HG02759 (cell line): ENCODE measurements around the gene PRKCQ.
"Not testable (repeated sequence)": the region's sequence is repeated elsewhere in the genome, so short reads cannot be mapped to it uniquely, and the experiment has no call there.

ENCODE experiments used
- ATAC-seq: cut with Tn5 transposase; IDR thresholded peaks from one replicate; pipeline ENCODE4 v1.9.1; 2021; ENCODE audit warnings: mild to moderate bottlenecking, moderate library complexity; ENCODE audit not compliant: unreplicated experiment

Gene PRKCQ

DNA sequence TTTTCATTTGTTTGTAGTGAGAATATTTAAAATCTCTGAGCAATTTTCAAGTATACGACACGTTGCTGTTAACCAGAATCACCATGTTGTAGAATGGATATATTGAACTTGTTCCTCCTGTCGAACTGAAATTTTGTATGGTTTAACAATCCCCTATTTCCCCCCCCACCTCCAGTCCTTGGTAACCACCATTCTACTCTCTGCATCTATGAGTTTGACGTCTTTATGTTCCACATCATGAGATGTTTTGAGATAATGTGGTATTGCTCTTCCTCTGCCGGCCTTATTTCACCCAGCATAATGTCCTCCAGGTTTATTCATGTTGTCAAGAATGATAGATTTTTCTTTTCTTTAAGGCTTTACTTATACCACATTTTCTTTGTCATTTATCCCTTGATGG lies 17.4 kb upstream of the PRKCQ start:
- no peak for ATAC-seq

DNA sequence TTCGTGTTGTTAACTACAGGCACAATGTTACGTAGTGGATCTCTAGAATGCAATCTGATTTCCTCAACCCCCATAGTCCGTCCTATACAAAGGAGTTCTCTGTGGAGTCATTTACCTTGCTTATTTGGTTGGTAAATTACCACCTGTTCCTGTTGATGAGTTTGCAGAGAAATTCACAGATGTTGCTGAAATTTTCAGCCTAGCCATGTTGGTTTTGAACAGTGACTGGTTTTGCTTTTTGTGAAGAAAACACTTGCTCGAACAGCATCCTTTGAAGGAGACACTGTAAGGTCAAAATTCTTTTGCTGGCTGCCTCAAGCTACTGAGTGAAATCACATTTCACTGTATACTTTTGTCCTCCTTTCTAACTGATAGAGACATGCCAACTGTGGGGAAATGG lies 15.4 kb upstream of the PRKCQ start:
- ATAC-seq = no peak

DNA sequence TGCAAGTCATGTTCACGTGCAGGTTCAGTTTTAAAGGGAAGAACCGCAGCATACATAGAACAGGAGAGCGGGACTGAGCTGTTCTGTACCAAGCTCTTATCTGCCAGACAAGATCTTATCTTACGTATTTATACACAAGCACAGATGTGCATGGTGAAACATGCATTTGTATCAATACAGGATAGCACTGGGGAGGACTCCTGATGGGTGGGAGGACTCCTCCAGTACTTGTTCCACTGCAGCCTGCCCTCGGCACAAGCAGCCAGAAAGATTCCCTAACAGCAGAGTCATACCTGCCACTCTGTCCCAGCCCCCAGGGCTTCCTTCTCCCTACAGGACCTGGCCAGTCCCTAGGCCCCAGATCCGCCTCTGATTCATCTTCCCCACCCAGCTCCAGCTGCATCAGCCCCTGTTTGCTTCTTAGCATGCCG lies 13.2 kb upstream of the PRKCQ start:
- ATAC-seq = no peak

DNA sequence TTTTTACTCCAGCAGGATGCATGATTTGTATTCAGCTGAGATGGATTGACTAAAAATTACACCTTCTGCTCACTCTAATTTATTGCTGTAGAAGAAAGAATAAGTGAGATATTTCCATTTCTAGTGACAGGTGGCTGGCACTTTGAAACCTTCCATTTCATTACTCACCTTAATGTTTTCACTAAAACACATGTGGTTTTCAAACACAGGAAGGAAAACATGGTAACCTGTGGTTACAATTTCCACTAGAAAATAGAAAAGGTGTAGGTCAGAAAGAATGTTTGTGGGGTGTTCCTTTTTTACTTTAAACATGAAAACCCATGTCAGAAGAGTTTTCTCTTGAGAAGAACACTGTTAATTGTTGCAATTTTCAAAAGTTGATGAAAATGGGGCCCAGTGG lies 12.0 kb upstream of the PRKCQ start:
- ATAC-seq = no peak

DNA sequence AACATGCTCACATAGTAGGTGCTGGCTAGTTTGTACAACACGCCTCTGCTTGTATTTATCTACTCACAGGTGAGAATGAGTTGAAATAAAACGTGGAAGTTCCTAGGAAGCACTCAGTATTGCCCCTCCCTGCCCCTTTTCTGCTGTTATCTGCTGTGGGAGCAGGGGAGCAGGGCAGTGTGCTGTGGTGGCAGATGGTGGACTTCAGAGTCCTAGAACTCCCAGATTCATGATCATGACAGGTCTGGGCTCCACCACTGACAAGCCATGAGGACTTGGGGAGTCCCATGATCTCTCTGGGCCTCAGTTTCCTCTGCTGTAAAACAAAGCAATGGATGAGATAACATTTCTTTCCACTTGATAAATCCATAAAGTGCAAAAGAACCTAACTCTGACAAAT lies 11.6 kb upstream of the PRKCQ start:
- no peak for ATAC-seq

DNA sequence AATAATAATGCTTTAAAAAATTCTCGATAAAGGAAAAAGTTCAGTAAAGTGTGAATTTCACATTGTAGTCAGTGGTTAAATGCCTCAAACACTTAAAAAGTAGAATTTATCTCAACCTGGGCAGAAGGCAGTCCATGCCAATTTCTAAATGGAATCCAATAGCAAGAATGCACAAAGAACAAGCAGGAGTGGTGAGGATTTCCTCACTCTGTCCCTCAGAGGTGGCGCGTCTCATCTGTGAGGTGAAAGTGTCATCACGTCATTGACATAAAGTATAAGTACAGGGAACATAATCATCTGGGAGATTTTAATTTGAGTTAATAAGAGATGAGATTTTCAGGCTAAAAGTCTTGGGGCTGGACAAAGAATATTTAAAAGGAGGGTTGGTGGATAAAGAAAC lies 10.0 kb upstream of the PRKCQ start:
- no peak for ATAC-seq

DNA sequence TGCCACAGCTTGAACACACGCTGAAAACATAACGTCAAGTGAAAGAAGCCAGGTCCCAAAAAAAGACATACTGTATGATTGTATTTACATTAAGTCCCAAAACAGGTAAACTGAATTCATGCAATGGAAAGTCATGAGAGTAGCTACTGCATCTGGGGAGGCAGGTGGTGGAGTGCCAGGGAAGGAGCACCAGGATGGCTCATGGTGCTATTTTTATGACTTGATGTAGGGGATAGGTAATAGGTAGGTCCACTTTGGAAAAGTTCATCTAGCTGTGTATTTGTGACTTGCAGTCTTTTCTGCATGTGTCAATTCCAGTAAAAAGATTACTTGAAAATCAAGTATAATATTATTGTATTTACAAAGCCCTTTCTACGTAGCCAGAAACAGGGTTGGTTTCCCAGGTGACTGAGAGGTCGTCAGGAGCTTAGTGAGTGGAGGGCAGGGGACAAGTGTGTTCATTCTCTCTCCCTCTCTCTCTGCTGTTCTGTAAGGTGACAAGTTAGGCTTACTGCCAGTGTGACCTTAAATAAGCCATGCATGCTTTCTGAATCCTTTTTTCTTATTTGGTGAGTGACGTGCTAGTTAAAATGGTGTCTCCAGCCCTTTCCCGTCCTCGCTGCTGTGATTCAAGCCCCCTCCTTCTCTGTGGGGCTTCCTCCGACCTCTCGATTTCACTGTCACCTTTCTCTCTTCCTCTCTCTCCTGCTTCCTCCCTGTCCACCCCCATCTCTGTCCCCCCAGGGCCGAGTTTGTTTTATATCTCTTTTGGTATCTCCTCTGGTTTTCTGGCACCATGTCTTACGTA lies 9.4 kb upstream of the PRKCQ start:
- ATAC-seq = no peak

DNA sequence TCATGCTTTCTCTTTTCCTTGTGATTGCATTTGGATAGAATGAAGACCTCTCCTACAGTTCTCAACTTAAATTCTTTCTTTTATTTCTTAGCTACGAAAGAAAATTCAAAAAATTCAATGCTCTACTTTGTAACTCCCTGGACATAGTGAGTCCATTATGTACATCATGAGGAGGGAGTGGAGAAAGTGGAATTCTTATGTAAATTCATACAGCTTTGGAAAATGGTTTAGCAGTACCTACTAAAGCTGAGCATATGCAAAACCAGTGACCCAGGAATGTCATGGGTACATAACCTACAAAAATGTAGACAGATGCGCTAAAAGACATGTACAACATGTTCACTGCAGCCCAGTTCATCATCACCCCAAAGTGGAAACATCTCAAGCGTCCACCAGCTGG lies 8.8 kb upstream of the PRKCQ start:
- no peak for ATAC-seq

DNA sequence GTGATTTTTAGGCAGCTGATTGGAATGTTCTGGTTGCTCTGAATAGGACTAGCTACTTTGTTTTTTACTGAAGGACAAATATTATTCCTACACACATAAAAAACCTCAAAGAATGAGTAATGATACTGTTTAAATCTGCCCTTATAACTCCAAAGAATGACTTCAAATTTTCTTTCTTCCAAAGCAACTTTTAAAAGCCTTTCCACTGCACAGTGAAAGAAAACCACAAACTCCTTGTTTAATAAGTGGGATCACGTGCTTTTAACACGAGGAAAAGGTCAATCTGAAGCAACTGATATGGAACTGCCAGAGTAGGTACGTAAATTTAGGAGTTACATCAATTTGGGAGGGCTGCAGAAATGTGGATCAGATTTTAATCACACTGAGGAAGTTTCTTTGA lies 8.0 kb upstream of the PRKCQ start:
- ATAC-seq = no peak

DNA sequence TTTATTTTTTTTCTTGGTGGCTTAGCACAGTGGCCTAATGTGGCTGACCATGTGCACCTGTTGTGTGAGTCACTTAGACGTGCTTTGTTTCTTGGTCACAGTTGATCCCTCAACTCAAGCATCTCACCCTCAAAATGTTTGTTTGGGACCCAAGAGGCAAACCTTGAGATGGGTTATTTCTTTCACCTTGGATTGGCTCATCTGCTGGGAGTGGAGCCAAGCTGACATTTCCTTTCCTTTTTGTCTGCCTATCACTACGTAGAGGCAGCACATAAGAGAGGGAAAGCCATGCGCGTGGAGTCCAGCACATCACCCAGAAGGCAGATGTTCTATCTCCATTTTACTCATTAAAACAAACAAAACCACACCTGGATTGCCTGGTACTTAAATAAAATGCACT lies 6.4 kb upstream of the PRKCQ start:
- no peak for ATAC-seq

DNA sequence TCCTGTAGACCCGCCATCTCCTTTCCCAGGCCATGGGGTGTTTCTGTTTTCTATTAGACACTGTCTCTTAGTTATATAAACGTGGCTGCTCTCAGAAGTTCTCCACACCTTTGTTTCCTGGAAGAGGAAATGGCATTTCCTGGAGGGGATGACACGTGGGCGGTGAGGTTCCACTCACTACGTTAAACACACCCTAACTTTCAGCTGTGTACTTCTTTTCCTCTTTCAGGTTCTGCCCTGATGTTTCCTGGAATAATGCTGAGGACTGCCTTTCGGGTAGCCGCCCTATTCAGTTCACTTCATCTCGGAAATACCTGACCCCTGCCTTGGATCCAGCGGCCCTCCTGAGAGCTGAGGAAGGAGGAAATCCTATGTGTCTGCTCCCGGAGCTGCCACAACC lies 3.4 kb upstream of the PRKCQ start:
- ATAC-seq = no peak

DNA sequence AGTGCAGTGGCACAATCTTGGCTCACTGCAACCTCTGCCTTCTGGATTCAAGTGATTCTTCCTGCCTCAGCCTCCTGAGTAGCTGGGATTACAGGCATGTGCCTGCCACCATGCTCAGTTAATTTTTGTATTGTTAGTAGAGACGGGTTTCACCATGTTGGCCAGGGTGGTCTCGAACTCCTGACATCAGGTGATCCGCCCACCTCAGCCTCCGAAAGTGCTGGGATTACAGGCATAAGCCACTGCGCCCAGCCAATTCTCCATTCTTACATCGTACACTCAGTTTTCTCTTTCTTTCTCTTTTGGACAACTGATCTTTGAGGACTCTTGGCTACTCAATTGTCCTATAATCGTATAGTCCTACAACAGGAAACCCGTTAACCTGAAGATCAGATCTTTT lies 2.8 kb upstream of the PRKCQ start:
- not testable (repeated sequence) for ATAC-seq

DNA sequence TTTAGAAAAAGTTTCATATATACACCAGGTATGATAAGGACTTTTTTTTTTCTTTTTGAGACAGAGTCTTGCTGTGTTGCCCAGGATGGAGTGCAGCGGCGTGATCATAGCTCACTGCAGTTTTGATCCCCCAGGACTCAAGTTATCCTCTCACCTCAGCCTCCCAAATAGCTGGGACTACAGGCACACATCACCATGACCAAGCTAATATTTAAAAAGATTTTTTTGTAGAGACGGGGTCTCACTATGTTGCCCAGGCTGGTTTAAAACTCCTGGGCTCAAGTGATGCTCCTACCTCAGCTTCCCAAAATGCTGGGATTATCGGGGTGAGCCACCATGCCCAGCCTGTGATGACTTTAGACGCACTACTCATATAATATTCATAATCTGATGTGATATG lies 2.2 kb upstream of the PRKCQ start:
- no peak for ATAC-seq

DNA sequence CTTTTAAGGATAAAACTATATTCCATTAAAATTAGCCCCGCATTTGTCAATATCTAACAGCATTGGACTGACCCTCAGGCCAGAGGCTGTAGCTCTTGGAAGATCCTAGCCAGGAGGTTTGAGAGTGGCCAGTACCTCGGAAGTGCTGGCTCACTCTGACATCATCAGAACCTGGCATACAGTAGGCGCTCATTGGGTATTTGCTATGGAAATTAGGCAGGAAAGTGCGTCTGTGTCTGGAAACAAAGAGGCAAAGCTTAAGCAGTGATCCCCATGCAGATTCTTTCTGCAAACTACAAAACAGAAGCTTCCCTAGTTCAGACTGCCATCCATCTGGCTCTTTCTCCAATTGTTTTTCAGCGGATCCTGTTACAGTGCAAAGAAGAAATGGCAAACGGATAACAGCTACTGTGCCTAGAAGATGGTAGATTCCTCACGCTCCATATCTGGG lies 1.7 kb upstream of the PRKCQ start:
- no peak for ATAC-seq

DNA sequence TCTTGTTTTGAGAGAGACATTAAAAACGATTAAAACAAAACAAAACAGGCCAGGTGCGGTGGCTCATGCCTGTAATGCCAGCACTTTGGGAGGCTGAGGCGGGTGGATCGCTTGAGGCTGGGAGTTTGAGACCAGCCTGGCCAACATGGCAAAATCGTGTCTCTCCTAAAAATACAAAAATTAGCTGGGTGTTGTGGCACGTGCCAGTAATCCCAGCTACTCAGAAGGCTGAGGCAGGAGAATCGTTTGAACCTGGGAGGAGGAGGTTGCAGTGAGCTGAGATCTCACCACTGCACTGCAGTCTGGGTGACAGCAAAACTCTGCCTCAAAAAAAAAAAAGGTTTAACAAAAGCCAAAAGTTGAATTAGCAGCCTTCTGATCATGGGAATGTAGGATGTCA lies 1.1 kb upstream of the PRKCQ start:
- ATAC-seq = not testable (repeated sequence)

DNA sequence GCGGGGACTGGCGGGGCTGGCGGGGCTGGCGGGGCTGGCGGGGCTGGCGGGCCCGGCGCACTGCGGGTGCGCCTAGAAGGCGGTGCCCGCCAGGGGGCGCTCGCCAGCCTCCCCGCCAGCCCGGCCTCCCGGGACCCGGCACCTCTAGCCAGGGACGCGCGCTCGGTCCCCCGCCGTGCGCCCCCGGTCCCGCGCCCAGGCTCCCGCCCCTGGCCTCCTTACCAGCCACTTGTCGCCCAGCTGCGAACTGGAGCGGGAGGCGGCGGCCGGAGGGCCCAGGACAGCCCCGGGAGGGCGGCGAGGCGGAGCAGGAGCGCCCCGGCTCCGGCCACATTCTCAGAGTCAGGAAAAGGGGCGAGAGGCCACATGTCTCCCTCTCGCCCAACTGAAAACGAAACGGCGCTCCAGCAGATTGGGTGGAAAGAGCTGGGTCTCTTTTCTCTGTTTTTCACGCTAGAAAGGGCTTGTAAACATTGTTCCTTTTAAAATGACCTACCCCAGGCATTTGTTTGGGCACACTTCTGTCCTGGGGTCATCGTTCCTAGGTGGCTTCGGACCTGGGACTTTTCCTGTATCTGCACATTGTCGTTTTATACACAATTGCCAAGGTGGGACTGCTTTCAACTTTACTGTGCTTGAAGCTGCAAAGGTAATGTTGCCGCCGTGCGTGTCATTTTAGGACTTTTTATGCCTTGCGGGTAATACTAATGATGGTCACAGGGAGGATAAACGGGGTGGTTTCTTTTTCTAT lies 378 bp upstream of the PRKCQ start:
- ATAC-seq = peak; percentile 98

DNA sequence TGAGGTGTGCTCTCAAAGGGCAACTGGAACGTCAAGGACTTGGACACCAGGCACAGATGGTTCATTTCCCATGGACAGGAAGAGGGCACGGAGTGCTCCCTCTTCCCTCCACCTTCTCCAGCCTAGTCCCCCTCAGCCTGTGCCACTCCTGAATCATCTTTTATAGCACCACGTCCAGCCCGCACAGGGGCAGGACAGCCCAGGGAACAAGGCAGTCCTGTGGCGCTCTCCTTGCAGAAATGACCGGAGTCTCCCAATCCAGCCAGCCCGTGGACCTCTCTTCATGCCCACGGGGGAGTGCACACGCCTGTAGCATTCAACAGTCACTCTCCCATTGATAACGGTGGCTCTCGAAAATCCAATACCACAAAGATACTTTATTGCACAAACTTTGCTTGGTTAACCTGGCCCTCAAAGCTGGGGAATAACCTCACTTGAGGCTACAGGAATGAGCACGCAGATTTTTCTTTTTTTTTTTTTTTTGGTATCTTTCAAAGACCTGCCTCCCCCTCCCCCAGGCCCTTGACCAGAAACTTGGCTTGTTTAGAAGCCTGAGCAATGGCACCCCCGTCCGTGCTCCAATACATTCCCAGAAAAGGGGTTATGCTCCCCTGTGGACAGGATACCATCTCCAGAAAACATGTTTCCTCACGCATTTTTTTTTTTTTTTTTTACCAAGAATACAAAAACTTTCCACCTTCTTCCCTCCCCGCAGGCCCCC lies 733 bp downstream of the PRKCQ start:
- no peak for ATAC-seq

DNA sequence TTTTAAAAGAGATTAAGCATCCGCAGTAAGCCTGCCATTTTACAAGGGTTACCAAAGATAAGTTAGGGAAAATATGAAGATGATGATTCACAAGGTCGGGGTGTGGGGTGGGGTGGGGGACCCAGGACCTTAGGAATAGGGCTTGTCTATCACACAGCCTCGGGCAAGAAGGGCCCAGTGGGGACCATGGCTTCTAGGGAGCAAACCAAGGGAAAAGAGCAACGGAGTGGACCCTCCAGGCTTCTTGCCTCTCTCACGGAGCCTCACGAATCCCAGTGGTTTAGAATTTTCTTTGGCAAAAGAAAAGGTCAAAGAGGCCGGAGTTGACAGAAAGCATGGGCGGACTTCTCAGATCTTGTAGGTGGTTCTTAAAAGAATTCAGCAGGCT lies 1.3 kb downstream of the PRKCQ start:
- ATAC-seq = no peak

DNA sequence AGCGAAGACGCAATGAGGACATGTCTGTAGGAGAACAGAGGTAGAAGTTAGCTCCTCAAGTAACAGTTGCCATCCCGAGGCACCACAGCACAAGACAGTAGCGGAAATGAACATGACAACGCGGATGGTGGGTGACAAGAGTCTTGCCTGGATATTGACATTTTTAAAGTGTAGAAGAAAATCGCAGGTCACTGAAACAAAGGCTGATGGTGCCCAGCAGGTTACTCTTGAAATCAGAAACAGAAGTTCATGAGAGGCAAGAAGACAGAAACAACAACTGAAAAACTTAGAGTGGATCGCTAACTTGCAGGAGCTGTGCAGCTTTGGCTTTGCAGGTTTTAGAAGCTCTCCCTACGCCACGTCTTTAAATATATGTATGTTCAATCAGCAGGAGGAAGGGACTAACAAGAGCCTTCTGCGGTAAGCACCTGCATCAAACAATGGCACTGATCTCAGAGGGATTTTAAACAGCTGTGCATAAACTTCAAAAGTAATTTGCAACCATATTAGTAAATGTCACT lies 1.8 kb downstream of the PRKCQ start:
- no peak for ATAC-seq

DNA sequence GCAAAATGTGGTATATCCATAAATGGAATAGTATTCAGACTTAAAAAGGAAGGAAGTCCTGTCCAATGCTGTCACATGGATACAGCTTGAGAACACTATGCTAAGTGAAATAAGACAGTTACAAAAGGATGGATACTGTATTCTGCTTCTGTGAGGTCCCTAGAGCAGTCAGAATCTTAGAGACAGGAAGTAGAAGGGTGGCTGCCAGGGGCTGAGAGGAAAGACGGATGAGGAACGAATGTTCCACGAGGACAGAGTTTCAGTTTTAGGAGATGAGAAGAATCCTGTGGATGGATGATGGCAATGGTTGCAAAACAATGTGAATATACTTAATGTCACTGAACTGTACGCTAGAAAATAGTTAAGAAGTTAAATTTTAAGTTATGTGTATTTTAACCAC lies 3.8 kb downstream of the PRKCQ start:
- no peak for ATAC-seq

DNA sequence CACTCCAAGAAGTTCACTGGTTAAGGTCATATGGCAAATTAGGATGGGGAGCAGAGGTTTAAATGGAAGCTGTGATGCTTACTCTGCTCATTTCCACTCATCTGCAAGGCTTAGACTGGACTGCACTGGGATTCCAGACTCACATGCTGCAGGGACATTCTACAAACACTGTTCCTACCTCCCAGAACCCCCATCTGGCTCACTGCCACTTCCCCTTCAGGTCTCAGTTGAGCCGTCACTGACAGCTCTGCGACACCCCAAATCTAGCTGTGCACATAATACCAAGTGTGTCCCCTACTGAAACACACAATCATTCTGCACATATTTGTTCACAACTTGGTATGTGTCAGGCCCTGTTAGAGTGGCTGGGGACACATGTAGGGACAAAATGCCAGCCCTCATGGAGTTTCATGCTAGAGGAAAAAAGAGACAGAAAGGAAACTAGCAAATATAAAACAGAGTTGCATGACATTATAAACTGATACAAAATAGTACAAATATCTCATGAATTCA lies 5.4 kb downstream of the PRKCQ start:
- ATAC-seq = no peak
